GM23338 (cell line): Measurements from ENCODE around the gene HTR3E.

Experiments used
- CREB1 ChIP-seq: fragments of 250-450 bp; sonication (Bioruptor Pico); IDR thresholded peaks from 2 replicates; pipeline ENCODE4 v1.5.0; 2020; ENCODE audit warnings: low read depth, mild to moderate bottlenecking, moderate library complexity
- CTCF ChIP-seq, 2 experiments: fragments of 200-600 bp in 1 of 2; sonication (generic) in 1 of 2; conservative IDR thresholded peaks; 2 replicates each; pipeline versions ENCODE4 v1.5.1 to v1.6.1; 2016 to 2017; ENCODE audit warnings: antibody characterized with exemption in 2 of 2, low read depth in 2 of 2, mild to moderate bottlenecking in 2 of 2, moderate library complexity in 1 of 2
- ETS1 ChIP-seq: IDR thresholded peaks from 2 replicates; pipeline ENCODE4 v1.6.1; 2016; ENCODE audit warnings: antibody characterized with exemption
- EZH2 ChIP-seq: fragments of 200-600 bp; sonication (generic); IDR thresholded peaks from one replicate; pipeline ENCODE4 v1.8.0; 2017; ENCODE audit warnings: antibody characterized with exemption, mild to moderate bottlenecking, low read depth; ENCODE audit not compliant: unreplicated experiment
- EZH2phosphoT487 ChIP-seq: fragments of 200-600 bp; sonication (generic); IDR thresholded peaks from one replicate; pipeline ENCODE4 v1.8.1; 2018; ENCODE audit warnings: antibody characterized with exemption; ENCODE audit not compliant: unreplicated experiment
- JUNB ChIP-seq: IDR thresholded peaks from one replicate; pipeline ENCODE4 v1.6.1; 2016; ENCODE audit warnings: antibody characterized with exemption; ENCODE audit not compliant: unreplicated experiment
- POLR2AphosphoS5 ChIP-seq: IDR thresholded peaks from 2 replicates; pipeline ENCODE4 v1.6.1; 2016; ENCODE audit warnings: antibody characterized with exemption, low read depth
- REST ChIP-seq: IDR thresholded peaks from one replicate; pipeline ENCODE4 v1.6.1; 2018; ENCODE audit warnings: antibody characterized with exemption; ENCODE audit not compliant: unreplicated experiment

DNA sequence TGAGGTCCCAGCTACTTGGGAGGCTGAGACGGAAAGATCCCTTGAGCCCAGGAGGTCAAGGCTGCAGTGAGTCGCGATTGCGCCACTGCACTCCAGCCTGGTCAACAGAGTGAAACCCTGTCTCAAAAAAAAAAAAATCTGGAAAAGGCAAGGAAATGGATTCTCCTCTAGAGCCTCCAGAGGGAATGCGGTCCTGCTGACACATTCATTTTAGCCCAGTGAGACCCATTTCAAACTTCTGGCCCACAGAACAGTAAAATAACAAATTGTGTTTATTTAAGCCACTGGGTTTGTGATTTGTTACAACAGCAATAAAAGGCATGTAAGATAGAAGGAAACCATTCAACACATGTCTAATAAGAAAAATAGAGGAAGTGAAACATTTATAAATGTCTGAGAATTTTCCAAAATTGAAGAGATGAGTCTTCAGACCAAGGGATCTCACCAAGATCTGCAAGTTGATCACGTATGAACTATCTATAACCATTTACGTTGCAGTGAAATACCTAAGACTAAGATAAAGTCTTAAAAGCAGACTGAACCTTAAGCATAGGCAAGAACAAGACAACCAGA, at the start of gene HTR3E:
- TF ChIP-seq CTCF (conservative IDR thresholded peaks at IDR 0.05; ENCODE audit: low read depth in 2 of 2), result no peak
- TF ChIP-seq JUNB, result no peak
- no peak for TF ChIP-seq ETS1
- no peak for TF ChIP-seq EZH2
- no peak for TF ChIP-seq EZH2phosphoT487
- TF ChIP-seq POLR2AphosphoS5, result no peak
- no peak for TF ChIP-seq REST
- no peak for TF ChIP-seq CREB1 (CRISPR knock-in tag)
